Endometrium (tissue), 2 donors: ENCODE measurements around the gene ARMC5.

Experiments
- FAIRE-seq: peaks from 2 replicates; lab custom pipeline; 2012; peaks lifted over from hg19 to GRCh38; lab: Jason Lieb, UNC
- donor health status: control.
- donor health status: control.

Gene ARMC5

DNA sequence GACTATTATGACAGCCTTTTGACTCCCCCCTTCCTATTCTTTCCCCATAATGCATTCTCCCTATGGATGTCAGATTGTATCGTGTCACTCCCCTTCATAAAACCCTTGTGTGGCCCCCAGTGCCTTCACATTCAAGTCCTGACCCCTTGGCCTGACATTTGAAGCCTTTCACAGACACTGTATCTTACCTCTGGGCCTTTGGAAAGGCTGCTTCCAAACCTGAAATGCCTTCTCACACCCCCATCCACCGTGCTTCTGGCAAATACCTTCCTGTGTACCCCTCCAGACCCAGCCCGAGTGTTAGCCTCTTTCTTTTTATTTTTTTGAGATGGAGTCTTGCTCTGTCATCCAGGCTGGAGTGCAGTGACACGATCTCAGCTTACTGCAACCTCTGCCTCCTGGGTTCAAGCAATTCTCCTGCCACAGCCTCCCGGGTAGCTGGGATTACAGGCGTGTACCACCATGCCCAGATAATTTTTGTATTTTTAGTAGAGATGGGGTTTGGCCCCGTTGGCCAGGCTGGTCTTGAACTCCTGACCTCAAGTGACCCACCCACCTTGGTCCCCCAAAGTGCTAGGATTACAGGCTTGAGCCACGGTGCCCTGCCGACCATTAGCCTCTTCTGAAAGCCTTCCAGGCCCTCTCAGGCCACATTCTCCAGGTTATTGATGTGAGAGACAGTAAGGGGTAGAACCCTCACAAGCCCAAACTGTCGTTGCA, 2.1 kb downstream of the ARMC5 start:
- FAIRE-seq: no peak

DNA sequence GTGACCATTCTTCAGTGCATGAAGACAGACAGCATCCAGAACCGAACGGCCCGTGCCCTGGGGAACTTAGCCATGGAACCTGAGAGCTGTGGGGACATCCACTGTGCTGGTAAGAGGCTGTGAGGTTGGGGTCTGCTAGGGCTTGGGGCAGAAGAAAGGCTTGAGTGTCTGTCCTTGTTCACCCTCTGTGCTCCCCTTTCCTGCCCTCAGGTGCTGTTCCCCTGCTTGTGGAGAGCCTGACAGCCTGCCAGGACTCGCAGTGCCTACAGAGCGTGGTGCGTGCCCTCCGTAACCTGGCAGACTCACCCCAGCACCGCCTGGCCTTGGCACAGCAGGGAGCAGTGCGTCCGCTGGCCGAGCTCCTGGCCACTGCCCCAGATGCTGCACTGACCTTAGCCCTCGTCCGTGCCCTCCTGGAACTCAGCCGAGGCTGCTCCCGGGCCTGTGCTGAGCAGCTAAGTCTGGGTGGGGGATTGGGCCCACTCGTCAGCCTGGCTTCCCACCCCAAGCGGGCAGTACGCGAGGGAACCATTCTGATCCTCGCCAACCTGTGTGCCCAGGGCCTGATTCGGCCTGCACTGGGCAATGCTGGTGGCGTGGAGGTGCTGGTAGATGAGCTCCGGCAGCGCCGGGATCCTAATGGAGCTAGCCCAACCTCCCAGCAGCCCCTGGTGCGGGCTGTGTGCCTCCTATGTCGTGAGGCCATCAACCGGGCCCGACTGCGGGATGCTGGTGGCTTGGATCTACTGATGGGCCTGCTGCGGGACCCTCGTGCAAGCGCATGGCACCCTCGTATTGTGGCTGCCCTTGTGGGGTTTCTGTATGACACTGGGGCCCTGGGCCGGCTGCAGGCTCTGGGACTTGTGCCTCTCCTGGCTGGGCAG, 2.9 kb downstream of the ARMC5 start:
- no peak for FAIRE-seq

DNA sequence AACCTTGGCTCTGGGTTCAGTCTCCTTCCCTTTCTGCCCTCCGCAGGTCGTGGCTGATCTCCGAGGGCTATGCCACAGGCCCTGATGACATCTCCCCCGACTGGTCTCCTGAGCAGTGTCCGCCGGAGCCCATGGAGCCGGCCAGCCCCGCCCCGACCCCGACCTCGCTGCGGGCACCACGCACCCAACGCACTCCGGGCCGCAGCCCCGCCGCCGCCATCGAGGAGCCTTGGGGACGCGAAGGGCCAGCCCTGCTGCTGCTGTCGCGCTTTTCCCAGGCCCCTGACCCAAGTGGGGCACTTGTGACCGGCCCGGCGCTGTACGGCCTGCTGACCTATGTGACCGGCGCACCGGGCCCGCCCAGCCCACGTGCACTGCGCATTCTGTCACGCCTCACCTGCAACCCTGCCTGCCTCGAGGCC, 5.1 kb downstream of the ARMC5 start:
- no peak for FAIRE-seq

DNA sequence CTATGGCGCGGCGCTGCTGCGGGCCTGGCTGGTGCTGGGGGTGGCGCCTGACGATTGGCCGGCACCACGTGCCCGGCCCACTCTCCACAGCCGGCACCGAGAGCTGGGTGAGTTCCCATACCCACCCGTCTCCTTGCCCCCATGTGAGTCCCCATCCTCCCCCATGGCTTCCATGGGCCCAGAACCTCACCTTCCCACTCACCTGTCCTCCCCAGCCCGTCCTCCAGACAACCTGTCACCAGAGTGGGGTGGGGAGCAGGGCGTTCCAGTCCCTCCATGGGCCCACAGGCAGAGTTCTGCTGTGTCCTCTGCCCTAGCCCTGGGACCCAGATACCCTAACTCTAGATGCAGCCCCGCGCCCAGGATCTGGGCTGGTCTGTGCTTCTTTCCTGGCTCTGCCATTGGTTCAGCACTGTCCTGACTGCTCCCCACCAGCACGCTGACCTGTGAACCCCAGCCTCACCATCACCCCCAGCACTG, 5.5 kb downstream of the ARMC5 start:
- FAIRE-seq: no peak

DNA sequence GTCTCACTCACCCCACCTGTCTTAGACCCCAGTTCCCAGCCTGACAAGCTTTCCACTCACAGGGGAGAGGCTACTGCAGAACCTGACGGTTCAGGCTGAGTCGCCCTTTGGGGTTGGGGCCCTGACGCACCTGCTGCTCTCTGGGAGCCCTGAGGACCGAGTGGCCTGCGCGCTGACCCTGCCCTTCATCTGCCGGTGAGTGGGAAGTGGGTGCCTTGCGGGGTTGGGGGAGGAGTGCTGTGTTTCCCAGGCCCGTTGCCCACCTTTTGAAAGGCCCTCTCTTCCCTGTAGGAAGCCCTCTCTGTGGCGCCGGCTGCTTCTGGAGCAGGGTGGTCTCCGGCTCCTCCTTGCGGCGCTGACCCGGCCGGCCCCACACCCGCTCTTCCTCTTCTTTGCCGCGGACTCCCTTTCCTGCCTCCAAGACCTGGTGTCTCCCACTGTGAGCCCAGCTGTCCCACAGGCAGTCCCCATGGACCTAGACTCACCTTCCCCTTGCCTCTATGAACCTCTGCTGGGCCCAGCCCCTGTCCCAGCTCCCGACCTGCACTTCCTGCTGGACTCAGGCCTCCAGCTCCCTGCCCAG, 6.6 kb downstream of the ARMC5 start:
- FAIRE-seq: no peak

DNA sequence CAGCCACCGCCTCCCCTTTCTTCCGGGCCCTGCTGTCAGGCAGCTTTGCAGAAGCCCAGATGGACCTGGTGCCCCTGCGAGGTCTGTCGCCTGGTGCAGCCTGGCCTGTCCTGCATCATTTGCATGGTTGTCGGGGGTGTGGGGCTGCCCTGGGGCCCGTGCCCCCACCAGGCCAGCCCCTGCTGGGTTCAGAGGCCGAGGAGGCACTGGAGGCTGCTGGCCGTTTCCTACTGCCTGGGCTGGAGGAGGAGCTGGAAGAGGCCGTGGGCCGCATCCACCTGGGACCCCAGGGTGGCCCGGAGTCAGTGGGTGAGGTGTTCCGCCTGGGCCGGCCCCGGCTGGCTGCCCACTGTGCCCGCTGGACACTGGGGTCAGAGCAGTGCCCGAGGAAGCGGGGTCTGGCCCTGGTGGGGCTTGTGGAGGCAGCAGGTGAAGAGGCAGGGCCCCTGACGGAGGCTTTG, 7.1 kb downstream of the ARMC5 start:
- FAIRE-seq: no peak

DNA sequence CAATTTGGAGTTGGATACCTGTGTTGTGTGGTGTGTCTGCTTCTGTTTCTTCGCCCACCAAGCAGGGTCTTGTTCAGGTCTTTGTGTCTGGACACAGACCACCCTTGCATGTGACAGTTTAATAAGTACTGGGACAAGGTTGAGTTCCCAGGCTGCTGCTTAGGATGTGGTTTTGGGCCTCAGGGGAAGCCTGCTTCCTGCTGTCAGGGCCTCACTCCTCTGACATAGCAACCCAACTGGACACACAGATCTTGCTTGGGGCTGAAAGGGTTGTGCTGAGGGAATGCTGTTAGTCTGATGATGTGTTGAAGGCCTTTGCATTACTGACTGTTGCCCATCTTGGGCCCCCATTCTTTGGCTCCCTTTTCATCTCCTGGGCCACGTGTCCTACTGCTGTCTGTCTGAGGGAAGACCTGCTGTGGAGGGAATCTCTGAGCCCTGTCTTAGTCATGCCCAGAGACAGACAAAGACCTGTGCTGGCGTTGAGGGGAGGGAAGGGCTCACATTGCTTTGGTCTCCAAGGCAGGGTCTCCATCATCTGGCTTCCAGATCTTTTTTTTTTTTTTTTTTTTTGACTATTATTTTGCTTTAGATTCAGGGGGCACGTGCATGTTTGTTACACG, 8.0 kb downstream of the ARMC5 start:
- FAIRE-seq: no peak

DNA sequence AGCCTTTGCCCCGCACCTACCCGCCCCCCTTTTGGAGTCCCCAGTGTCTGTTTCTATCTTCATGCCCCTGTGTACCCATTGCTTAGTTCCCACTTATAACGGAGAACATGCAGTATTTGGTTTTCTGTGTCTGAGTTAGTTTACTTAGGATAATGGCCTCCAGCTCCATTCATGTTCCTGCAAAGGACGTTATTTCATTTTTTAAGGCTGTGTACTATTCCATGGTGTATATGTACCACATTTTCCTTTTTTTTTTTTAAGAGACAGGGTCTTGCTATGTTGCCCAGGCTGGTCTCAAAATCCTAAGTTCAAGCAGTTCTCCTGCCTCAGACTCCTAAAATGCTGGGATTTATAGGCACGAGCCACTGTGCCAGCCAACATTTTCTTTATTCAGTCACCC, 8.6 kb downstream of the ARMC5 start:
- FAIRE-seq: no peak

DNA sequence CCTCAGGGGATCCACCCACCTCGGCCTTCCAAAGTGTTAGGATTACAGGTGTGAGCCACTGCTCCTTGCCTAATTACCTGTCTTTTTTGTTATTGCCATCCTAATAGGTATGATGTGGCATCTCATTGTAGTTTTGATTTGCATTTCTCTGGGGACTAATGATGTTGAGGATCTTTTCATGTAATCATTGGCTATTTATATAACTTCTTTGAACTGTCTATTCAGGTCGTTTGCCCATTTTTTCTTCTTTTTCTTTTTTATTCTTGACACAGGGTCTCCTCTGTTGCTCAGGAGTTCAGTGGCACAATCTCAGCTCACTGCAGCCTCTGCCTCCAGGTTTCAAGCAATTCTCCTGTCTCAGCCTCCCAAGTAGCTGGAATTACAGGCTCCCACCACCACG, 11.3 kb downstream of the ARMC5 start:
- no peak for FAIRE-seq

DNA sequence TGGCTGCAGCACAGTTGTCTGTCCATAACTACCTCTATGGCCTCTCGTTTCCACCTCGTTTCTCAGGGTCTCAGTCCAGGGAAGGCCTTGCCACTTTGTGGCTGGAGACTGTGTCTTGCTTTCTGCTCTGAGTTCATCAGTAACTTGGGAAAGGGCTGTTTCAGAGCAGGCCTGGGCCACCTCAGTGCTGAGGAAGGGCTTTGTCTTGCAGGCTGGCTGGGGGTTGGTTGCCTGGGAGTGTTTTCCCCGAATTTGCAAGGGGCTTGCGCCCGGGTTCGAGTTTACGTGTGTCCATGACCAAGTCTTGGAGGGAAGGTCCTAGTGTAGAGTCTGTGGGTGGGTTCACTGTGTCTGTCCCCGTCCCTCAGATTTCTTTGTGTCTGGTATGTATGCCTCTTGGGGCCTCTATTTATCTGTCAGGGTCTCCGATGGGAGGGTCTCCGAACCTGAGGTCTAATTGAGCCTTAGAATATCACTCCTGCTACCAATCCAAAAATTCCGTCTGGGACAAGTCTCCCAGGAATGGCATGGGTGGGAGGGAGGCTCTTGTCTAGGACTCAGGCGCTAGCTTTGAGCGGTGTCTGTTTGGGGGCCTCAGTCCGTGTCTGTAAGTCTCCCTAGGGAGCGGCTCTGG, 12.1 kb downstream of the ARMC5 start:
- FAIRE-seq: no peak

DNA sequence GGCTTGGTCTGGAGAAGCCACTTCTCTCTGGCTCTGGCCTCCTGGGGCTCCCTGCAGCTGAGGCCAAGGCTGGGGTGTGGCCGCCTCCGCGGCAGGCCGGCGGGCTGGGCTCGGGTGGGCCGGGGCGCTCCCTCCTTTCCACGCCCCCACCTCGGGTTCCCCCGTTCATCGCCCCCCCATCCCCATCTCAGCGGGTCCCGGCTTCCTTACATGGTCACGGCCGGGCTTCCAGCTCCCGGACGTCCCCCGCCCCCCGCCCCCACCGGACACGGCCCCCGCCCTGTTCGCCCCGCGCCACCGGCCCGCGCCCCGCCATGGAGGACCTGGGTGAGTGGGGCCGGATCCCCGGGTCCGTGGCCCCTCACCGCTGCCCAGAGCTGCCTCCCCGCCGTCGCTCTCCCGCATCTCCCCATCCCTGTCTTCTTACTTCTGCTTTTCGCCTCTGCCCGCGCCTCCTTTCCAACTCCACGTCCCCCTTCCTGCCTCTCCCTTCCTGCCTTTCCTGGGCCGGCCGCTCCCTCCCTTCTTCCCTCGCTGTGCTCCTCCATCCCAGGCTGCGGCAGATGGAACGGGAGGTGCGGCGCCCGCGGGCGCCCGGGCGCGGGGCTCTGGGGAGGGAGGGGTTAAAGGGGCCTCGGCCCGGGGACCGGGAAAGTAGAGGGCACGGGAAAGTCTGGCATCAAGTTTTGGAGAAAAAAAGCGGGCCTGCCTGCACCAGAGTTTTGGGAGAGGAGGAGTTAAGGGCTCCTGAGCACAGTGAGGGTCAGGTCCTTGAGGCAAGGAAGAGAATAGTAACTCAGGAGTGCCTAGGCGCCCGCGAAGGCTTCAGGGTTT, 12.8 kb downstream of the ARMC5 start, which contains the start of gene TGFB1I1:
TSS of gene TGFB1I1 (plus strand) at position 278 of the 834 bp plus-strand sequence. CDS start at position 315, 37 bp downstream.
- FAIRE-seq: no peak

DNA sequence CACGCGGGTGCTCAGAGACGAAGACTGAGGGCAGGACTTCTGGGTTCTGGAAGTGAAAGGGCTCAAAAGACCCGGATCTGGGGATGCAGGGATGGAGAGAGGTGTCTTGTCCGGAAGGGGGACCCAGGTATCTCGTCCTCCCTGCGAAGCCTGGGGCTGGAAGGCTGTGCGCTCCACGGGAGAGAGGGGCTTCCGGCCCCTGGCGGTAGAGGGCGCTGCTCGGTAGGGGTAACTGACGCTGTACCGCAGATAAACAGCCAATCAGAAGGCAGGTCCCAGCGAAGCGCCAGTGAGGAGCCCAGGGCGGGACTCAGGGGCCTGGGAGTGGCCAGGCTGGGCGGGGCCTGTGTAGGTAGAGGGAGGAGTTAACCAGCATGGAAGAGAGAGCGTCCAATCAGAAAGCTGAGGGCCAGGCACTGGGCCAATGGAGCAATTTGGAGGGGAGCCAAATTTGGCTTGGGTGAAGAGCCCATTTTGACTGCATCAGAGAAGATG, 13.5 kb downstream of the ARMC5 start:
- FAIRE-seq: no peak

DNA sequence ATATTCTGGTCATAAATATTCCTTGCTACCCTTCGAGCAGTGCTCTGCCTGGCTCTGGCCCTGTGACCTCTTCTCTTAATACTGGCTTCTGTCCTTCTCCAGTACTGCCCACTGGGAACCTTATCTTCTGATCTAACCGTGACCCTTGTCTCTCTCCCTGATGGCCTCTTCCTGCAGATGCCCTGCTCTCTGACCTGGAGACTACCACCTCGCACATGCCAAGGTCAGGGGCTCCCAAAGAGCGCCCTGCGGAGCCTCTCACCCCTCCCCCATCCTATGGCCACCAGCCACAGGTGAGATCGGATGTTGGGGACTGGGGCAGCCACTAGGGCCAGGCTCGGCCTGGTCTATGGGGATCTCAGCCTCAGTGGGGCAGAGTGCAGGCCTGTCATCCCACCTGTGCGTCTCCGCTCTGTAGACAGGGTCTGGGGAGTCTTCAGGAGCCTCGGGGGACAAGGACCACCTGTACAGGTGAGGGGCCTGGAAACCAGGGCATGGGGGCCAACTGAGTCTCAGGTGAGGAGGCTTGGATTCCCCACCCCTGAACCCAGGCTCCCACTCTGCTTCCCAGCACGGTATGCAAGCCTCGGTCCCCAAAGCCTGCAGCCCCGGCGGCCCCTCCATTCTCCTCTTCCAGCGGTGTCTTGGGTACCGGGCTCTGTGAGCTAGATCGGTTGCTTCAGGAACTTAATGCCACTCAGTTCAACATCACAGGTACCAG, 14.1 kb downstream of the ARMC5 start:
- FAIRE-seq: no peak

DNA sequence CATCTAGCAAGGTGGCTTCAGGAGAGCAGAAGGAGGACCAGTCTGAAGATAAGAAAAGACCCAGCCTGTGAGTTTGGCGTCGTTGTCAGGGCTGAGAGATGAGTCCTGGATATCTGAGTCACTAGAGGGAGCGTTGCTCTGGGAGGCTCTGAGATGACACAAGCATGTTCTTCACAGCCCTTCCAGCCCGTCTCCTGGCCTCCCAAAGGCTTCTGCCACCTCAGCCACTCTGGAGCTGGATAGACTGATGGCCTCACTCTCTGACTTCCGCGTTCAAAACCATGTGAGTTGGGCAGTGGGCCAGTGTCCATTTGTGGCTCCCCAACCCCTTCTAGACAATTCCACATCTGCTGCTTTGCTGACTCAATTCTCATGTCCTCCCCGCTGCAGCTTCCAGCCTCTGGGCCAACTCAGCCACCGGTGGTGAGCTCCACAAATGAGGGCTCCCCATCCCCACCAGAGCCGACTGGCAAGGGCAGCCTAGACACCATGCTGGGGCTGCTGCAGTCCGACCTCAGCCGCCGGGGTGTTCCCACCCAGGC, 14.9 kb downstream of the ARMC5 start:
- no peak for FAIRE-seq

DNA sequence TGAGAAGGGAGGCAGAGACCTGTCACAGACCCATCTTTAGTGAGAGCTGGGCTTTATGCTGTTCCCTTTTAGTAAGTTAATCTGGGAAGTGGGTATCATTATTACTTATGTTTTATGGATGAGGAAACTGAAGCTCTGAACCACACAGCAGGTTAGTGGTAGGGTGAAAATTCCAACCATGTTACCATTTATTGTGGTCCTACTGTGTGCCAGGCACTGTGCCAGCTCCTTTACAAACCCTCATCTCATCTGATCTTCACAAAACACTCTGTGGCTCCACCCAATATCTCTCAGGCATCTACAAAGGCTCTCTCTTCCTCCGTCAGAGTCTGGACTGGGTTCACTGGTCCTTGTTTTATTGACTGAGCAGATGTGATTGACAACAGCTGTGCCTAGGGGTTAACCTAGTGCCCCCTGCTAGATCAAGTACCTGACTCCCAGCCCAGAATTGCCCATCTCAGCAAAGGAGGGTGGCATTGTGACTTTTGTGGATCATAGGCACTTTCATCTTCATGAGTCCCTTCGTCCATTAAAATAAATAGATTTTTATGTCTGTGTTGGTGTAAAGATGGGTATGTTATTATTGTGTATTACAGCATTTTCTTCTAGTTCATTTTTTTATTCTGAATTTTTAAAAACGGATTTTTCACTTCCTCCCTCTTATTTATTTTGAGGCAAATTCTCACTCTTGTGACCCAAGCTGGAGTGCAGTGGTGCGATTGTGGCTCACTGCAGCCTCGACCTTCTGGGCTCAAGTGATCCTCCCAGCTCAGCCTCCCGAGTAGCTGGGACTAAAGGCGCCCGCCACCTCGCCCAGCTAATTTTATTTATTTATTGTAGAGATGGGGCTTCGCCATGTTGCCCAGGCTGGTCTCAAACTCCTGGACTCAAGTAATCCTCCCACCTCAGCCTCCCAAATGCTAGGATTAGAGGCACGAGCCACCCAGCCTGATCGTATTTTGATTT, 15.8 kb downstream of the ARMC5 start:
- no peak for FAIRE-seq

DNA sequence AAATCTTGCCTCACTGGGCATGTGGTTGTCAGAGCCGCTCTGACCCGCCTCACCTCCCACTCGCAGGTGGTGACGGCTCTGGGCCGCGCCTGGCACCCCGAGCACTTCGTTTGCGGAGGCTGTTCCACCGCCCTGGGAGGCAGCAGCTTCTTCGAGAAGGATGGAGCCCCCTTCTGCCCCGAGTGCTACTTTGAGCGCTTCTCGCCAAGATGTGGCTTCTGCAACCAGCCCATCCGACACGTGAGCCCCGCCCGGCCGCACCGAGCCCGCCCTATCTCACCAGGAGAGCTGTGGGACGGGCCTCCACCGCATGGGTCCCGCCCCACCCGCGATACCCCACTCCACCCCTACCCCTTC, 16.6 kb downstream of the ARMC5 start:
- FAIRE-seq: no peak

DNA sequence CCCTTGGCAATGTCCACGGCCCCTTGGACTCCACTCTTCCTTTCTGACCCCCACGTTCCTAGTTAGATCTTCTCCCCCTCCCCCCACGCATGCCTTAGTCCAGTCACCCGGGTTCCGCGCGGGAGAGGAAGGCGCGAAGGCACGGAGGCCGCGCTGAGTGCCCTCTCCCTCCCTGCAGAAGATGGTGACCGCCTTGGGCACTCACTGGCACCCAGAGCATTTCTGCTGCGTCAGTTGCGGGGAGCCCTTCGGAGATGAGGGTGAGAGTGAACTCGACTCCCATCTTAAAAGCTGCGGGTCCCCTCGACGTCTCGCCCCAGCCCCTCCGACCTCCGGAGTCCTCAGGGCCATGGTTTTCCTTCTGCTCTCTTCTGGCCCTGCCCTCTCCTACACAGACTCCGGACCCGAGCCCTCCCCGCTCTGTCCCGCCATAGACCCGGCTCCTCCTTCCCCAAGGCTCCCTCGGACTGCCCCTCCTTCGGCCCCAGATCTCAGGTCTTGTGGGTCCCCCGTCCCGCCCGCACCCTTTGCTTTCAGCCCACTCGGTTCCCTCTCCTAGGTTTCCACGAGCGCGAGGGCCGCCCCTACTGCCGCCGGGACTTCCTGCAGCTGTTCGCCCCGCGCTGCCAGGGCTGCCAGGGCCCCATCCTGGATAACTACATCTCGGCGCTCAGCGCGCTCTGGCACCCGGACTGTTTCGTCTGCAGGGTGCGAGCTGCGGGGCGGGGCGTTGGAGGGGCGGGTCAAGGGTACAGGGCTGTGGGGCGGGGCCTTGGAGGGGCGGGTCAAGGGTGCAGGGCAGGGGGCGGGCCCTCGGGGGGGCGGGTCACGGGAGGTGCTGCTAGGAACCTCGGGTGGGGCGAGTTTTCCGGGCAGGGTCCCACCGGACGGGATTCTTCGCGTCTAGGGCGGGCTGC, 17.3 kb downstream of the ARMC5 start:
- no peak for FAIRE-seq
